T-helper 17 cell (primary cell): ENCODE measurements around the gene FTSJ3. TPM values are rescaled to one million over a fixed set of nuclear protein-coding genes. Genes with fewer than 3 reads are reported as not detected.
"Not testable (repeated sequence)": the region's sequence is repeated elsewhere in the genome, so short reads cannot be mapped to it uniquely, and the experiment has no call there.

Source experiments
- ATAC-seq: fragments of 150-1000 bp; cut with Tn5 transposase; 2 replicates; pipeline ENCODE4 v1.10.0; 2021; ENCODE audit warnings: mild to moderate bottlenecking, moderate library complexity
- DNase-seq, 3 donors: peaks; one replicate each; pipeline versions ENCODE4 v3.0.0 to v3.0.0-alpha.2; 2020 to 2021
- H3K9me3 ChIP-seq: one replicate; pipeline ENCODE4 v1.7.0; 2013; ENCODE audit warnings: low read length, mild to moderate bottlenecking; ENCODE audit not compliant: control insufficient read depth, poor library complexity, severe bottlenecking
- H3K27ac Mint-ChIP-seq: one replicate; pipeline ENCODE4 v1.8.0; 2022; ENCODE audit warnings: mild to moderate bottlenecking, moderate library complexity, mixed read lengths
- H3K27me3 Mint-ChIP-seq: one replicate; pipeline ENCODE4 v1.8.0; 2022; ENCODE audit warnings: mixed read lengths
- H3K36me3 Mint-ChIP-seq: one replicate; pipeline ENCODE4 v1.8.0; 2022; ENCODE audit warnings: low read depth, mixed read lengths
- H3K4me1 Mint-ChIP-seq: one replicate; pipeline ENCODE4 v1.8.0; 2022; ENCODE audit warnings: mild to moderate bottlenecking, mixed read lengths
- H3K4me3 Mint-ChIP-seq: one replicate; pipeline ENCODE4 v1.8.0; 2022; ENCODE audit warnings: mild to moderate bottlenecking, moderate library complexity, mixed read lengths
- total RNA-seq, 4 donors: library from RNA in 2 of 4; stranded (reverse) in 2 of 4; gene quantifications; one replicate each; pipeline ENCODE4 v1.2.3 and lab custom pipeline; 2022 to 2026

FTSJ3 gene, protein sequence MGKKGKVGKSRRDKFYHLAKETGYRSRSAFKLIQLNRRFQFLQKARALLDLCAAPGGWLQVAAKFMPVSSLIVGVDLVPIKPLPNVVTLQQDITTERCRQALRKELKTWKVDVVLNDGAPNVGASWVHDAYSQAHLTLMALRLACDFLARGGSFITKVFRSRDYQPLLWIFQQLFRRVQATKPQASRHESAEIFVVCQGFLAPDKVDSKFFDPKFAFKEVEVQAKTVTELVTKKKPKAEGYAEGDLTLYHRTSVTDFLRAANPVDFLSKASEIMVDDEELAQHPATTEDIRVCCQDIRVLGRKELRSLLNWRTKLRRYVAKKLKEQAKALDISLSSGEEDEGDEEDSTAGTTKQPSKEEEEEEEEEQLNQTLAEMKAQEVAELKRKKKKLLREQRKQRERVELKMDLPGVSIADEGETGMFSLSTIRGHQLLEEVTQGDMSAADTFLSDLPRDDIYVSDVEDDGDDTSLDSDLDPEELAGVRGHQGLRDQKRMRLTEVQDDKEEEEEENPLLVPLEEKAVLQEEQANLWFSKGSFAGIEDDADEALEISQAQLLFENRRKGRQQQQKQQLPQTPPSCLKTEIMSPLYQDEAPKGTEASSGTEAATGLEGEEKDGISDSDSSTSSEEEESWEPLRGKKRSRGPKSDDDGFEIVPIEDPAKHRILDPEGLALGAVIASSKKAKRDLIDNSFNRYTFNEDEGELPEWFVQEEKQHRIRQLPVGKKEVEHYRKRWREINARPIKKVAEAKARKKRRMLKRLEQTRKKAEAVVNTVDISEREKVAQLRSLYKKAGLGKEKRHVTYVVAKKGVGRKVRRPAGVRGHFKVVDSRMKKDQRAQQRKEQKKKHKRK
- 10 to 100 TPM; 44.2 to 54.3 TPM for total RNA-seq
- 65.6 to 120 reads per million in 2 donors for total RNA-seq (lab: John Stamatoyannopoulos, UW)

DNA sequence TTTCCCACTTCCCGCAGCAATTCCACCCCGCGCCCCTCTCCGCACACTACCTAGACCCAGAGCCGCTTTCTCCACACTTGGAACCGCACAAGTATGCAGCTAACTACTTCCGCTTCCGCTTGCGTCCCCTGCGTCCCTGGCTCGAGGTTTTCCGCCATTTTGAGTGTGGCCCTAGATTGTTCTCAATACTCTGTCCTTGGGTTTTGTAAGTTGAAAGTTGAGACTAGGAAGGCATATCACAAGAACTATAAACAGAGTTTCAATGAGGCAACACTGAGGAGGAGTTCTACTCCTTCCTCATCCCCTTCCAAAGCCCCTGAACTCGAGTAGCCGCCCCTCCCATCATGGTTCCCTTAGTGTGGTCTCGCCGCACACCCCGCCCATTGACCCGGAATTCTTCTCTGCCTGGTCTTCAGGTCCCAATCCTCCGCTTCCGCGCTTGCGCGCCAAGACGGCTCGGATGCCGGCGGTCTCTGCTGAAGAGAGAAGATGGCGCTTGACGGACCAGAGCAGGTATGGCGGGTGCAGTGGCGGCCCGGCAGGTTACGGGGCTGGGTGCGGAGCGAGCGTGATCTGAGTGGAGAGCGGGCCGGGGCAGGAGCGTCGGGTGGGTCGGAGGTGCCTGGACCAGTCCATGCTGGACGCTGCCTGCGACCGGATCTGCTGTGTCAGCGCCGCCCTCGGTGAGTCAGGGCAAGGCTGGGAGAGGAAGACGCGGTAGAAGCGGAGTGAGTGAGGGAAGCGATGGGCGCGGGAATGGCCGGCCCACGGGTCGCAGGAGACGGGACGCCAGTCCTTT lies at the start of gene FTSJ3, which contains the start of gene PSMC5:
Gene FTSJ3, minus strand, starts transcription at position 662 of the 799 bp plus-strand sequence. CDS start 761 bp downstream, outside the sequence.
Gene PSMC5, plus strand, starts transcription at position 430 of the 799 bp plus-strand sequence. Its CDS starts 60 bp downstream, at position 490.
- H3K9me3 ChIP-seq = peaks cover 2% of the 10 kb centered on the region
- DNase-seq = peak; percentile 91 to 93 (median 92)
- peak within 1 kb of the TSS; percentile 99 for H3K27ac Mint-ChIP-seq
- peaks cover 17% of the 10 kb centered on the region for H3K36me3 Mint-ChIP-seq
- H3K27me3 Mint-ChIP-seq = no peaks in the 10 kb centered on the region
- peak within 1 kb of the TSS; percentile 99 for H3K4me3 Mint-ChIP-seq
- peaks cover 60% of the 10 kb centered on the region for H3K4me1 Mint-ChIP-seq
- ATAC-seq = peak; percentile 94

DNA sequence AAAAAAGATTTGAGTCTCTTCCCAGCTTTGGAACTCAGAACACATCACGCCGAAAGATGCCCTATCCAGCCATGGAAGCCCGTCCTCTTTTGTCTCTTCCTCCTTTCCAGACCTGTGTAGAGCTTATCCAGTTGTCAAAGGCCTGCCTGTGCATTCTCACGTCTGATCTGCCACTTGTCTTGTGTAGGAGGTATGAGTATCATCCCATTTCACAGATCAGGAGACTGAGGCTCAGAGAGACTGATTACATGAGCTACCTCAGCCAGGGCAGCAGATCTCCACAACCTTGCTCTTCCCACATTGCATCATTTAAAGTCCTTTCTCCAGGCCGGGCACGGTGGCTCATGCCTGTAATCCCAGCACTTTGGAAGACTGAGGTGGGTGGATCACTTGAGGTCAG lies 47.2 kb upstream of the FTSJ3 start:
- not testable (repeated sequence) for H3K4me3 Mint-ChIP-seq, H3K4me1 Mint-ChIP-seq, H3K9me3 ChIP-seq, ATAC-seq, H3K36me3 Mint-ChIP-seq, DNase-seq, H3K27me3 Mint-ChIP-seq, H3K27ac Mint-ChIP-seq

DNA sequence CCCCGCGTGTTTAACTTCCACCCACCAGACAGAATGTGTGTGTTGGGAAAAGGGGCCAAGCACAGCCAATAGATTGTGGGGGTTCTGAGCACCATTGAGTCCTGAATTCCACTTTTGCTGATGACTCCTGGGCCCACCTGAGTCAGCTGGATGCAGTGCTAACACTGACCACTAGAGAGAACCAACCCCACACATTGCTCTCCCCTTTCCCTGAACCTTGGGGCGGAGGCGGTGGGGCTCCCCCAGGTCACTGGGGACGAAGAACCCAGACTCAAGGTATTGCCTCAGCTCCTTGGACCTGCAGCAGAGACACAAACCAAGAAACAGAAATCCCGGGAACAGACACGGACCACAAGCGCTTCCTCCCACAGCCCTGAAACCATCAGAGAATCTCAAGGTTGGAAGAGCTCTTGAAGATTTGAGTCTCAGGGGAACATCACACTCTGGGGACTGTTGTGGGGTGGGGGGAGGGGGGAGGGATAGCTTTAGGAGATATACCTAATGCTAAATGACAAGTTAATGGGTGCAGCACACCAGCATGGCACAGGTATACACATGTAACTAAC lies 46.7 kb upstream of the FTSJ3 start:
- H3K9me3 ChIP-seq, H3K27ac Mint-ChIP-seq, ATAC-seq, H3K27me3 Mint-ChIP-seq, H3K4me1 Mint-ChIP-seq, DNase-seq, H3K4me3 Mint-ChIP-seq, H3K36me3 Mint-ChIP-seq: not testable (repeated sequence)

DNA sequence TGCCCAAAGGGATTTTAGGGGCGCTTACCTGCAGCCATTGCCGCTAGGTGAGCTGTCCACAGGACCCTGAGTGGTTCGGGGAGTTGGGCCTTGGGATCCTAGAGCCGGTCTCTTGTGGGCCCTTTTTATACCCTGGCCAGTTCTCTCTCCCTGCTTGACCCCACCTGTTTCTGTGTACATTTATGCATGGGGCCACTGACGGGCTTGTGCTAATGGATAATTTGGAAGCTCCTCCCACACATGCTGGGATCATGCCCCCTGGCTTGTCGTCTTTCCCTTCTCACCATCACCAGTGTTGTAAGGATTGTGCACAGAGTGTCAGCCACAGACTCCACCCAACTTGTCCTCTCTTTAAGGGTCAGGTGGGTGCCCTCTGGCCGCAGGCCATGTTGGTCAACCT lies 46.1 kb upstream of the FTSJ3 start, which contains the start of gene CSH2:
Gene CSH2, minus strand, starts transcription at position 101 of the 400 bp plus-strand sequence. Its CDS starts 63 bp downstream, at position 38.
- not testable (repeated sequence) for H3K4me3 Mint-ChIP-seq, H3K36me3 Mint-ChIP-seq, ATAC-seq, H3K27me3 Mint-ChIP-seq, H3K9me3 ChIP-seq, H3K4me1 Mint-ChIP-seq, DNase-seq, H3K27ac Mint-ChIP-seq

DNA sequence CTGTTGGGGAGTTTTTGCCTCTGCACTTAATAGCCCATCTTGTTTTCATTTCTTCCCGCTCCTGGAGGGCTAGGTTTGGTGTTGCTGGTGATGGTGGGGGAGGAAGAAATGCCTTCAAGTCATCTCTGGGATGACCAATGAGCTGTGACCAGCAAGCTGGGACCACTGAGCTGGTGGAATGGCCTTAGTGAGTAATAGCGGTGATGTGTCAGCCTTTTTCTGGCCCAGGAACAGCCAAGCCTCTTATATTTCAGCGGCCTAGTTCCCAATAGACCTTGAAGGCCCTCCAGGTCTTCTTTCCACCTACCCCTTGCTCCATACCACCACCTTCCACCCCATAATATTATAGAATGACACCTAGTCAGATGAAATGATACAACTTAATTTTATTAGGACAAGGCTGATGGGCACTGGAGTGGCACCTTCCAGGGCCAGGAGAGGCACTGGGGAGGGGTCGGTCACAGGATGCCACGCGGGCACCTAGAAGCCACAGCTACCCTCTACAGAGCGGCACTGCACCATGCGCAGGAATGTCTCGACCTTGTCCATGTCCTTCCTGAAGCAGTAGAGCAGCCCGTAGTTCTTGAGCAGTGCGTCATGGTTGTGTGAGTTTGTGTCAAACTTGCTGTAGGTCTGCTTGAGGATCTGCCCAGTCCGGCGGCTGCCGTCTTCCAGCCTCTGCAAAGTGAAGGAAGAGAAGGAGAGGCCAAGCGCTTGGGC lies 44.3 kb upstream of the FTSJ3 start:
- not testable (repeated sequence) for H3K27me3 Mint-ChIP-seq, H3K4me3 Mint-ChIP-seq, ATAC-seq, DNase-seq, H3K4me1 Mint-ChIP-seq, H3K27ac Mint-ChIP-seq, H3K9me3 ChIP-seq, H3K36me3 Mint-ChIP-seq

DNA sequence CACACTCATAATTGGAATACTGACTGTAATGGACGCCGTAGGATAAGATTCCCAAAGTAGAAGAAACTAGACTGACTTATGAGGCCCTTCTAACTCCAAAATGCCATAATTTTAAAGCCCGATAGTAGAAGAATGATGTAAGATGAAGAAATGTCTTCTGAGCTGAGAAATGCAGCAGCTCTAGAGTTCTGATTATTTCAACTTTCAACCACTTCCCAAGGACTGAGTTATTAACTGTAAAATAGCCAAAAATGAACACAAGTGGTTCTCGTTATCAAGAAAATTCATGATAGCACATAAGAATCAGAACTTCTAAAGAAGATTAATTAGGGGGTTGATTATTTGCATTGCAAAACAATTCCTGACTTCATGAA lies 42.8 kb upstream of the FTSJ3 start:
- H3K27me3 Mint-ChIP-seq, H3K27ac Mint-ChIP-seq, H3K4me3 Mint-ChIP-seq, DNase-seq, H3K36me3 Mint-ChIP-seq, H3K9me3 ChIP-seq, H3K4me1 Mint-ChIP-seq, ATAC-seq: not testable (repeated sequence)

DNA sequence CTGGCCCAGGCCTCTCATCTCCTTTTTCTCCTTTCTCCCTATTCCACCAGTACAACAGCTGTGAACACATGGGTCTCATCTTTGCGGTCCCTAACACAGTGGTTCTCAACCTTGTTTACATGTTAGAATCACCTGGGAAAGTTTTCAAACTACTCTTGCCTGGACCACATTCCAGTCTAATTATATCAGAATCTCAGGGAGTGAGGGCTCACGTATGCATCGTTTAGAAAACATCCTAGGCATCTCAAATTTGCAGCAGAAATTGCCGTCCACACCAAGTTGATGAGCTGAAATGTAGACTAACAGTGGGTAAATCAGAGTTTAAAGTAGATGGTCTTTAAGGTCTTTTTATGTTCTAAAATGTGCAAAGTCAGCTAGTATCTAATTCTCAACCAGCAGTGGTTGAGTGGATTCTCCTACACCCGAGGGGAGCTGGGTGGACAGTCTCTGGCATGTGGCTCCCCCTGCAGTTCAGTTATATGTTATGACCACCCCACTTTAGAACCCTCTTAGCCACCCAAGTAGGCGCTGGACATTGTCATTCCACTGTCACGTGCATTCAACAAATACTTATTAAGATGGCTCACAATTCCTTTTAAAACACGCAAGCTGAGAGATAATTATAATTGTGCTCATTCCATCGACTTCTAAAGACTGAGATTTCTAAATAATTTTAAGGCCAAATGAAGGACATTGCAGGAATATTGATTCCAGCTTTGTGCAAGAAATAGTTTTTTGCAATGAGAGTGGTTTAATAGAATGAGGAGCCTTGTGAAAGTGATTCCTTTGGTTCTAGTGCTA lies 42.2 kb upstream of the FTSJ3 start:
- not testable (repeated sequence) for H3K36me3 Mint-ChIP-seq

DNA sequence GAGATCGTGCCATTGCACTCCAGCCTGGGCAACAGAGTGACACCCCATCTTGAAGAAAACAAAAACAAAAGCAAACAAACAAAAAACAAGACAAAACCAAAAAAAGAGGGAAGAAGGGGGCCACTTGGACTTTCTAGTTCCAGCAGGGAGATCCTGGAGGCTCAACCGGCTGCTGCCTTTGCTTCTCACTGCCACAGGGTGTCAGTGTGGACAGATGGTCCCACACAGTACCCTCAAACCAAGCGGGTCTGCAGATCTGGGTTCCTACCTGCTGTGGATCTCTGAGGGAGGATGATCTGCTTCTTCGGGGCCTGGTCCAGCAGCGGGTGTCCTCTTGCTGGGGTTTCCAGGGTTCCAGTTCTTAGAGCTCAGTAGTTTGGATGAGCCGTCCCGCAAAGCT lies 39.2 kb upstream of the FTSJ3 start:
- not testable (repeated sequence) for H3K27me3 Mint-ChIP-seq, H3K9me3 ChIP-seq, H3K4me3 Mint-ChIP-seq, H3K4me1 Mint-ChIP-seq, H3K36me3 Mint-ChIP-seq, H3K27ac Mint-ChIP-seq, DNase-seq, ATAC-seq

More for the DNA sequence above, 42.2 kb upstream of the FTSJ3 start:
- not testable (repeated sequence) for DNase-seq, H3K27ac Mint-ChIP-seq, H3K27me3 Mint-ChIP-seq, ATAC-seq, H3K4me3 Mint-ChIP-seq, H3K9me3 ChIP-seq, H3K4me1 Mint-ChIP-seq

DNA sequence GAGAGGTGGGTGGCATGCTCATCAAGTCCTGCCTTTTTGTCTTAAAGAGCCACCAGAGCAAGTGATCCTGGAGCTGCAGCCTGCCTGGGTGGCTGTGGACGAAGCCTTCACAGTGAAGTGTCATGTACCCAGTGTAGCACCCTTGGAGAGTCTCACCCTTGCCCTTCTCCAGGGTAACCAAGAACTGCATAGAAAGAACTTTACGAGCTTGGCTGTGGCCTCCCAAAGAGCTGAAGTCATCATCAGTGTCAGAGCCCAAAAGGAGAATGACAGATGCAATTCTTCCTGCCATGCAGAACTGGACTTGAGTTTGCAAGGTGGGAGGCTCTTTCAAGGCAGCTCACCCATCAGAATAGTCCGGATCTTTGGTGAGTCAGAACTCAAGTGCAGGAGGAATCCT lies 31.8 kb upstream of the FTSJ3 start:
- H3K9me3 ChIP-seq = no peaks in the 10 kb centered on the region
- H3K4me3 Mint-ChIP-seq = no peak overlapping the region
- H3K4me1 Mint-ChIP-seq = no peaks in the 10 kb centered on the region
- no peaks in the 10 kb centered on the region for H3K36me3 Mint-ChIP-seq
- no peak overlapping the region for H3K27ac Mint-ChIP-seq
- no peak for ATAC-seq
- no peak for DNase-seq
- H3K27me3 Mint-ChIP-seq = peaks cover 12% of the 10 kb centered on the region

DNA sequence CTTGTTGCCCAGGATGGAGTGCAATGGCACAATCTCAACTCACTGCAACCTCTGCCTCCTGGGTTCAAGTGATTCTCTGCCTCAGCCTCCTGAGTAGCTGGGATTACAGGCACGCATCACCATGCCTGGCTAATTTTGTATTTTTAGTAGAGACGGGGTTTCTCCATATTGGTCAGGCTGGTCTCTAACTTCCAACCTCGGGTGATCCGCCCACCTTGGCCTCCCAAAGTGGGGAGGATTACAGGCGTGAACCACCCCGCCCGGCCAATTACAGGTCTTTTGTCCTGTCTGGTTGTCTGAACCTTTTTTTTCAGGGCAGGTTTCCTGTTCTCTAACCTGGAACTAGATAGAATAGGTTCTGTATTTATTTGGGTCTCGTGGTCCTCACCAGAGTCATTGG lies 29.0 kb upstream of the FTSJ3 start:
- DNase-seq, H3K36me3 Mint-ChIP-seq, H3K4me3 Mint-ChIP-seq, ATAC-seq, H3K27ac Mint-ChIP-seq, H3K9me3 ChIP-seq, H3K4me1 Mint-ChIP-seq: not testable (repeated sequence)
- H3K27me3 Mint-ChIP-seq = peaks cover 12% of the 10 kb centered on the region

DNA sequence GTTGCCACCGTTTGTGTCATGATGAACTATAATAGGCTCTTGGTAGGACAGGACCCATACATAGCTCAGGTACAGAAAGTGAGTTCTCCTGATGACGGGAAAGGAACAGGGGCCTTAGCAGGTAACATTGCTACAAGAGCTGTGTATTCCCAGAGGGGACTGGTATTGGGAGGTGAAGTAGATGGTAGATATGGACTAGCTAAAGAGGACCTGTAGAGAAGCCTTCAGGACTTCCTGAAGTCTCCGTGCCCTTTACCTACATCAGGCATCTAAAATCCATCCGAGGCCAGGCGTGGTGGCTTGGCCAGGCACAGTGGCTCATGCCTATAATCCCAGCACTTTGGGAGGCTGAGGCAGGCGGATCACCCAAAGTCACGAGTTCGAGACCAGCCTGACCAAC lies 27.7 kb upstream of the FTSJ3 start:
- Mint-ChIP-seq H3K4me3 (no peak overlapping the region), H3K27me3 (peaks cover 3% of the 10 kb centered on the region), H3K4me1 (no peaks in the 10 kb centered on the region), H3K36me3 (no peaks in the 10 kb centered on the region), H3K27ac (no peak overlapping the region)
- H3K9me3 ChIP-seq = no peaks in the 10 kb centered on the region
- ATAC-seq (no peak), DNase-seq (no peak)
